ENCODE measurements around the gene CLDN12. TPM values are rescaled to one million over a fixed set of nuclear protein-coding genes. Genes with fewer than 3 reads are reported as not detected.

CLDN12 gene
- 10 to 100 TPM; 36.6 to 42.0 (median 38.5) TPM for total RNA-seq (2021; fragmentation: NEBNext Ultra II Directional; extraction: Animal tissue kit (Norgen Biotek cat#: 25700))
- long read RNA-seq, transcript CLDN12-201 (3 exons, 3,565 nt), result major isoform, 13 of 28 reads
- long read RNA-seq, partial matches to known transcripts, result 0 of 28 reads
- long read RNA-seq, other reads (novel, unspliced or antisense), result 7 of 28 reads

DNA sequence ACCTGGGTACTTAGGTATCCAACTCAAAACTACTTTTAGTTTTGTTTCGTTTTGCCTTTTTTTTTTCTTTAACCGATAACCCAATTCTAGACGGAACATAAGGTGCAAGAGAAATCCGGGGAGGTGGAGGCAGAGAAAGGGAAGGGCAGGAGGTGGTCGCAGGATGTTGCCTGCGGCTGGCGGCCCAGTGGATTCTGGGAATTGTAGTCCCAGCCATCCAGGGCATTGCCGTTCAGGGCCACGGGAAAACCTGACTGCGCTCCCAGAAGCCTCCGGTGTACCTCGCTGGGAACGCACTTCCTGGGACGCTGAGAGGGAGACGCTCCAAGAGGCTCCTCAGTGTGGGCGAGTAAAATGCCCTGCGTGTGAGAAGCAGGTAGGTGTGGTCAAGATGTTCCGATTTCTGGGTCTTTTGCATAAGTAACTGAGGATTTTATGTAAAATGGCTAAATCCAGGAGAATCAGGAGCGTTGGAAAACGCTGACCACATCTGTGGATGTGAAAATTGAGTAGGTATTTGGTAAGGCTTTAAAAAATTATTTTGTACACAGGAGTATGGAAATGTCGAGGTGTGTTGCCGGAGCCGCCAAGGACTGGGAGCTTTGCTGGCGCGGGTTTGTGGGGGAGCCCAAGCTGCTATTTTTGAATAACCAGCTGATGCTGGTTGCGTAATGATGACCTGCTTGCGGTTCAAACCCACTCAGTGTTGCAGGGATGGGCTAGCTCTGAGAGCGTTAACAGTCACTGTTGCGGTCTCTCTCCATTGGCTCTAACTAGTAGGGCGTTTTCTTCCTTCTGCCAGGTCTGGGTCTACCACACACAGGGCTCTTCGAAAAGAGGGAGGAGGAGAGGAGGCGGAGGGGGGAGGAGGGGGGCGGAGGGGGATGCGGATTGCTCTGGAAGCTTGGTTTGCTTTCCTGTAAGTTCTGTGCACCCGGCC, at the start of gene CLDN12:
Gene CLDN12, plus strand, starts transcription at position 288 of the 940 bp plus-strand sequence. CDS start 9,216 bp downstream, outside the sequence.
- peak within 1 kb of the TSS; percentile 98 for H3K27ac Mint-ChIP-seq
- peaks cover 13% of the 10 kb centered on the region for H3K36me3 Mint-ChIP-seq (ENCODE audit: low read depth)
- H3K27me3 Mint-ChIP-seq (ENCODE audit: insufficient read depth), result no peaks in the 10 kb centered on the region; the same call in 1 of the 2 replicates
- peaks cover 26% of the 10 kb centered on the region for H3K4me1 Mint-ChIP-seq (ENCODE audit: low read depth)
- peak within 1 kb of the TSS; percentile 96 for H3K4me3 Mint-ChIP-seq
- peaks cover 2% of the 10 kb centered on the region for H3K9me3 Mint-ChIP-seq
- DNase-seq, result peak; percentile 96
- TF ChIP-seq, protein P1, sequence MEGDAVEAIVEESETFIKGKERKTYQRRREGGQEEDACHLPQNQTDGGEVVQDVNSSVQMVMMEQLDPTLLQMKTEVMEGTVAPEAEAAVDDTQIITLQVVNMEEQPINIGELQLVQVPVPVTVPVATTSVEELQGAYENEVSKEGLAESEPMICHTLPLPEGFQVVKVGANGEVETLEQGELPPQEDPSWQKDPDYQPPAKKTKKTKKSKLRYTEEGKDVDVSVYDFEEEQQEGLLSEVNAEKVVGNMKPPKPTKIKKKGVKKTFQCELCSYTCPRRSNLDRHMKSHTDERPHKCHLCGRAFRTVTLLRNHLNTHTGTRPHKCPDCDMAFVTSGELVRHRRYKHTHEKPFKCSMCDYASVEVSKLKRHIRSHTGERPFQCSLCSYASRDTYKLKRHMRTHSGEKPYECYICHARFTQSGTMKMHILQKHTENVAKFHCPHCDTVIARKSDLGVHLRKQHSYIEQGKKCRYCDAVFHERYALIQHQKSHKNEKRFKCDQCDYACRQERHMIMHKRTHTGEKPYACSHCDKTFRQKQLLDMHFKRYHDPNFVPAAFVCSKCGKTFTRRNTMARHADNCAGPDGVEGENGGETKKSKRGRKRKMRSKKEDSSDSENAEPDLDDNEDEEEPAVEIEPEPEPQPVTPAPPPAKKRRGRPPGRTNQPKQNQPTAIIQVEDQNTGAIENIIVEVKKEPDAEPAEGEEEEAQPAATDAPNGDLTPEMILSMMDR (IDR thresholded peaks at IDR 0.05), result no peak

DNA sequence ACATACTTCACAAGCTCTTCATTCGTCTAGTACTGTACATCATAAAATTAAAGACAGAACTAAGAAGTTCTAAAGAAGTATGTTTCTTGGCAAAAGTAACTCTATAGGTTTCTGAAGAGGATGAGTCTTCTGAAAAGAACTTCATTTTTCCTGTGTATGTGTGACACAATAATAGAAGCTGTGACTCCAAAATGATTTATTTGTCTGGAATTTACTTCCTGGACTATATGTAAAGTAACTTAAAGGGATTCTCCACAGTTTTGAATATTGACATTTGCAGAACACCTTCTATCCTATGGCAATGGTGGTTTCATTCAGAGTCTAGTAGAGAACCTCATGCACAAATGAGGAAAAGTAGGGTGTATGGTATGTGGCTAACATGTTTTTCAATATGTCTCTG, 19.8 kb upstream of the CLDN12 start:
- H3K4me3 Mint-ChIP-seq, result peak overlapping the region; percentile 82
- peaks cover 52% of the 10 kb centered on the region for H3K4me1 Mint-ChIP-seq (ENCODE audit: low read depth)
- peak; percentile 57 for DNase-seq
- peaks cover 57% of the 10 kb centered on the region for H3K36me3 Mint-ChIP-seq (ENCODE audit: low read depth)
- TF ChIP-seq, protein P1 (IDR thresholded peaks at IDR 0.05), result no peak
- H3K27ac Mint-ChIP-seq, result peak overlapping the region; percentile 94
- H3K9me3 Mint-ChIP-seq, result peaks cover 13% of the 10 kb centered on the region; the same call in 1 of the 2 replicates
- H3K27me3 Mint-ChIP-seq (ENCODE audit: insufficient read depth), result no peaks in the 10 kb centered on the region

DNA sequence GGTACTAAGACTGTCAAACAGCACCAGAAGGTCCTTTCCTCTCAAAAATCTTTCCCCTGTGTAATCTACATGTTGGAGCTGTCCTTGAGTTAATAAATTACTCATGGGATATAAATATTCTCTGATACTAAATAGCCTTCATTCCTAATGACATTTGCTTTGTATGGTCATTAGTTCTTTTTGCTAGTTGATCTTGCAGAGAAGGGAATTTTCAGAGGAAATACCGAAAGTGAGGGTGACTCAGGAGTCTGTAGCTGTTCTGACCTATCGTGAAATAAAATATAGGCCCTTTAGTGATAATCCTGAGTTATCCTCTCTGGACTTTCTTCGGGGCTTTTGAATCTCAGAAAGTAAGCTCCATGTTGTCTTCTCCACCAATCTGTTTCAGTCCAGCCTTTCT, 19.4 kb upstream of the CLDN12 start:
- Mint-ChIP-seq H3K27ac (peak overlapping the region; percentile 94), H3K36me3 (ENCODE audit: low read depth) (peaks cover 52% of the 10 kb centered on the region), H3K9me3 (peaks cover 13% of the 10 kb centered on the region; the same call in 1 of the 2 replicates), H3K4me1 (ENCODE audit: low read depth) (peaks cover 52% of the 10 kb centered on the region), H3K27me3 (ENCODE audit: insufficient read depth) (no peaks in the 10 kb centered on the region), H3K4me3 (peak overlapping the region; percentile 82)
- TF ChIP-seq, protein P1 (IDR thresholded peaks at IDR 0.05), result no peak
- peak; percentile 67 for DNase-seq

DNA sequence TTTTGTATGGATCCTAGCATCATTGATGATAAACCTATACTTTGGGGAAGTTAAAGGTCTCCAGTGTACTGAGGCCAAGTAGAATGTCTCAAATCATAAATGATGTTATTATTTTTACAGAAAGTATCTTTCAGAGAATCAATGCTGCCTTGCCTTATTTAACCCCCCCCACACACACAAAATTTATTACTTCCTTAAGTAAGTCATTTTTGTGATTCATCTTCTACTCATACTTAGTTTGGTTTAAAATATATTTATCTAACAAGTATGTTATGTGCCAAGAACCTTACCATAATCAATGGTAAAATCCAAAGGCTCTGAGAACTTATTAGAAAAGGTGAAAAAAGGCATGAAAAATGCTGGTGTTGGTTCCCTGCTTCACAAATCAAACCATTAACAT, 18.8 kb upstream of the CLDN12 start:
- Mint-ChIP-seq H3K4me1 (ENCODE audit: low read depth) (peaks cover 52% of the 10 kb centered on the region), H3K4me3 (peak overlapping the region; percentile 82), H3K27ac (peak overlapping the region; percentile 94), H3K36me3 (ENCODE audit: low read depth) (peaks cover 47% of the 10 kb centered on the region), H3K9me3 (peaks cover 13% of the 10 kb centered on the region; the same call in 1 of the 2 replicates), H3K27me3 (ENCODE audit: insufficient read depth) (no peaks in the 10 kb centered on the region)
- DNase-seq, result no peak
- TF ChIP-seq, protein P1 (IDR thresholded peaks at IDR 0.05), result no peak

DNA sequence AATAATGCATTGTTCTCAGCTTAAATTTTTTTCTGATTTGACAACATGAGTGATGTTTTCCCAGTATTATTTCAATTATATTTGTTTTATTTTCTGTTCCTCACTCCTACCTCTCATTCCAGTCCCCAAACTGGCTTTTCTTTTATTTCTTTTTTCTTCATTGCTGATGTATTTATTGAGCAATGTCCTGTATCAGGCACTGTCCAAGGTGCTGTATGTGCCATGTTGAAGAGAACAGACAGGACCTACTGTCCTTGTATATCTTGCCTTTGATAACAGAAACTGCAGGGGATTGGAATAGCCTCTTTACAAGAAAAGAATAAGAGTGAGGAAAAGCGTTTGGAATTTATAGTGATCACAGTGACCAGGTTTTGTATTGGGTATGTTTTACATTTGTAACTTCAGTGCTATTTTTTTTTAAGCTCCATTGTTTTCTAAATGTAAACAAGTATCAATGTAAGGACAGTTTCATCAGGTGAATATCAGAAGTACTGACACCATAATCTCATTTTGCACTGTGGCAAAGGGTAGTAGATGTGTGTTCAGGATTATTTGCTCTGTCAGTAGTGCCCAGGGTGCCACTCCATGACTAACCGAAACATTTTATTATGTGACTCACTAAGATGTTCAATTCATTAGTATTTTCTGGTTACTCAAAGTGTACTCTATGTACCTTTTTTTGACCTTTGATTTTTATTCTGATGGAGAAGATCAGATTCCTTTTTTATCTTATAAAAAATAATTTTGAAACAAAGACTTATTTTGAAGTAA, 15.6 kb upstream of the CLDN12 start:
- no peak overlapping the region for H3K4me3 Mint-ChIP-seq
- no peak for DNase-seq
- H3K36me3 Mint-ChIP-seq (ENCODE audit: low read depth), result peaks cover 29% of the 10 kb centered on the region
- TF ChIP-seq, protein P1 (IDR thresholded peaks at IDR 0.05), result no peak
- H3K27me3 Mint-ChIP-seq (ENCODE audit: insufficient read depth), result no peaks in the 10 kb centered on the region; the same call in 1 of the 2 replicates
- peaks cover 38% of the 10 kb centered on the region for H3K4me1 Mint-ChIP-seq (ENCODE audit: low read depth)
- no peaks in the 10 kb centered on the region for H3K9me3 Mint-ChIP-seq
- no peak overlapping the region for H3K27ac Mint-ChIP-seq

All from HFFc6 (cell line).